ENCODE results near the gene ANKRD29. TPM values are rescaled to one million over a fixed set of nuclear protein-coding genes. Genes with fewer than 3 reads are reported as not detected.

The ANKRD29 gene
- total and polyA plus RNA-seq, 2 donors (not counting 1 experiment from before 2014, with no cell fraction given), result 2.0 to 6.9 TPM

DNA sequence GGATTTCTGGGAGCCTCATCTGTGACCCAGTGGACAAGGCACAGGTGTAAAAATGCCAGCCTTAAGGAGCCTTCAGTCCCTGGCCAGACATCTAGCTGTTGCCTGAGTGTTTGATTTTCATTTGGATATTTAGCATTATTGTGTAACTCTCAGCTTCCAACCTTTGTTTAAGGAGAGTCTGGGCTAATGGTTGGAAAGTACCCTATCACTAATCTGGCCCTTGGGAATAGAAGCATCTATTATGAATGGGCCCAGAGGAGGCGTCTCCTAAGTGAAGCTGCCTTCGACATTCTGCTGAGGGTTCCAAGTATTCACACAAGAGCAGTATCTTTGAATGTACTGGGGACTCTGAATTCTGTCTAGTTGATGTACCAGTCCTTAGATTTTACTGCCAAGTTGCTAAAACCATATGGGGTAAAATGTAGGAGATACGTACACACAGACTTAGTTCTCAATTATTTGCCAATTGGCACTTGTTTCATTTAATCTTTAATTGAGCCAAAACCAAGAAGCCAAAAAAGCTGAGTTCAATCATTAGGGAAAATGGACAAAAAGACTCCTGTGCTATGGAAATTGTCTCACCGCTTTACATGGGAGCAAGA, 7.2 kb upstream of the ANKRD29 start:
- H3K9ac ChIP-seq (ENCODE audit: insufficient read depth, low read length), result no peak overlapping the region
- H3K4me2 ChIP-seq (ENCODE audit: extremely low read depth, insufficient read depth, low read length), result no peak overlapping the region
- H4K20me1 ChIP-seq (ENCODE audit: control insufficient read depth, extremely low read depth, insufficient read depth, low read length), result no peaks in the 10 kb centered on the region
- no peak for DNase-seq (ENCODE audit: low read depth in 2 of 2)
- peaks cover 25% of the 10 kb centered on the region for H3K27me3 ChIP-seq (ENCODE audit: control insufficient read depth, insufficient read depth, low read length)
- no peaks in the 10 kb centered on the region for H3K4me1 ChIP-seq (ENCODE audit: control insufficient read depth, extremely low read depth, insufficient read depth, low read length)
- no peaks in the 10 kb centered on the region for H3K9me3 ChIP-seq (ENCODE audit: control insufficient read depth, insufficient read depth, low read depth, low read length)
- H2AFZ ChIP-seq (ENCODE audit: low read length), result no peak overlapping the region
- TF ChIP-seq EZH2 (IDR thresholded peaks at IDR 0.05; ENCODE audit: low read length, missing control alignments), result no peak
- TF ChIP-seq, protein P1, sequence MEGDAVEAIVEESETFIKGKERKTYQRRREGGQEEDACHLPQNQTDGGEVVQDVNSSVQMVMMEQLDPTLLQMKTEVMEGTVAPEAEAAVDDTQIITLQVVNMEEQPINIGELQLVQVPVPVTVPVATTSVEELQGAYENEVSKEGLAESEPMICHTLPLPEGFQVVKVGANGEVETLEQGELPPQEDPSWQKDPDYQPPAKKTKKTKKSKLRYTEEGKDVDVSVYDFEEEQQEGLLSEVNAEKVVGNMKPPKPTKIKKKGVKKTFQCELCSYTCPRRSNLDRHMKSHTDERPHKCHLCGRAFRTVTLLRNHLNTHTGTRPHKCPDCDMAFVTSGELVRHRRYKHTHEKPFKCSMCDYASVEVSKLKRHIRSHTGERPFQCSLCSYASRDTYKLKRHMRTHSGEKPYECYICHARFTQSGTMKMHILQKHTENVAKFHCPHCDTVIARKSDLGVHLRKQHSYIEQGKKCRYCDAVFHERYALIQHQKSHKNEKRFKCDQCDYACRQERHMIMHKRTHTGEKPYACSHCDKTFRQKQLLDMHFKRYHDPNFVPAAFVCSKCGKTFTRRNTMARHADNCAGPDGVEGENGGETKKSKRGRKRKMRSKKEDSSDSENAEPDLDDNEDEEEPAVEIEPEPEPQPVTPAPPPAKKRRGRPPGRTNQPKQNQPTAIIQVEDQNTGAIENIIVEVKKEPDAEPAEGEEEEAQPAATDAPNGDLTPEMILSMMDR (conservative IDR thresholded peaks at IDR 0.05 in 1 of 2, IDR thresholded peaks at IDR 0.05 in 1 of 2; ENCODE audit: low read depth in 1 of 2, low read length in 2 of 2), result no peak
- H3K4me3 ChIP-seq (replicated peaks in 1 of 4; ENCODE audit: control extremely low read depth in 1 of 4, insufficient read depth in 1 of 4, low read depth in 3 of 4, low read length in 4 of 4), result no peak overlapping the region
- no peak overlapping the region for H3K27ac ChIP-seq (ENCODE audit: insufficient read depth, low read length)
- H3K36me3 ChIP-seq (ENCODE audit: control insufficient read depth, insufficient read depth, low read length), result no peaks in the 10 kb centered on the region
- no peaks in the 10 kb centered on the region for H3K79me2 ChIP-seq (ENCODE audit: control insufficient read depth, insufficient read depth, low read length)

DNA sequence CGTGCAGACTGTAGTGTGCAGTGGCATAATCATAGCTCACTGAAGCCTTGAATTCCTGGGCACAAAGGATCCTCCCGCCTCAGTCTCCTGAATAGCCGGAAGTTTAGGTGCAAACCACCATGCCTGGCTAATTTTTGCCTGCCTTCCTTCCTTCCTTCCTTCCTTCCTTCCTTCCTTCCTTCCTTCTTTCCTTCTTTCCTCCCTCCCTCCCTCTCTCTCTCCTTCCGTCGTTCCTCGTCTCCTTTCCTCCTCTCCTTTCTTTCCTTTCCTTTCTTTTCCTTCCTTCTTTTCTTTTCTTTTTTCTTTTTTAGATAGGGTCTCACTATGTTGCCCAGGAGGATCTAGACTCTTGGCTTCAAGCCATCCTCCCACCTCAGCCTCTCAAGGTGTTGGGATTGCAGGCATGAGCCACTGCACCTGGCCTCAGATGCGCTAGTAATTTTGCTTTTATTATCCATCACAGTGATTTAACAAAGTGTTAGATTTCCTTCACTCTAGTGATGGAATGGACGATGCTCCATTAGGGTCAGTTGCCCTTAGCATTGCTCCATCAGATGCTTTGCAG, 6.6 kb upstream of the ANKRD29 start:
- H3K9me3 ChIP-seq (ENCODE audit: control insufficient read depth, insufficient read depth, low read depth, low read length), result no peaks in the 10 kb centered on the region
- H3K4me2 ChIP-seq (ENCODE audit: extremely low read depth, insufficient read depth, low read length), result no peak overlapping the region
- H3K27ac ChIP-seq (ENCODE audit: insufficient read depth, low read length), result no peak overlapping the region
- no peak for DNase-seq (ENCODE audit: low read depth in 2 of 2)
- peaks cover 25% of the 10 kb centered on the region for H3K27me3 ChIP-seq (ENCODE audit: control insufficient read depth, insufficient read depth, low read length)
- H2AFZ ChIP-seq (ENCODE audit: low read length), result no peak overlapping the region
- H4K20me1 ChIP-seq (ENCODE audit: control insufficient read depth, extremely low read depth, insufficient read depth, low read length), result no peaks in the 10 kb centered on the region
- no peak overlapping the region for H3K4me3 ChIP-seq (replicated peaks in 1 of 4; ENCODE audit: control extremely low read depth in 1 of 4, insufficient read depth in 1 of 4, low read depth in 3 of 4, low read length in 4 of 4)
- no peak for TF ChIP-seq EZH2 (IDR thresholded peaks at IDR 0.05; ENCODE audit: low read length, missing control alignments)
- TF ChIP-seq, protein P1 (conservative IDR thresholded peaks at IDR 0.05 in 1 of 2, IDR thresholded peaks at IDR 0.05 in 1 of 2; ENCODE audit: low read depth in 1 of 2, low read length in 2 of 2), result no peak
- no peaks in the 10 kb centered on the region for H3K4me1 ChIP-seq (ENCODE audit: control insufficient read depth, extremely low read depth, insufficient read depth, low read length)
- no peaks in the 10 kb centered on the region for H3K36me3 ChIP-seq (ENCODE audit: control insufficient read depth, insufficient read depth, low read length)
- H3K79me2 ChIP-seq (ENCODE audit: control insufficient read depth, insufficient read depth, low read length), result no peaks in the 10 kb centered on the region
- no peak overlapping the region for H3K9ac ChIP-seq (ENCODE audit: insufficient read depth, low read length)

DNA sequence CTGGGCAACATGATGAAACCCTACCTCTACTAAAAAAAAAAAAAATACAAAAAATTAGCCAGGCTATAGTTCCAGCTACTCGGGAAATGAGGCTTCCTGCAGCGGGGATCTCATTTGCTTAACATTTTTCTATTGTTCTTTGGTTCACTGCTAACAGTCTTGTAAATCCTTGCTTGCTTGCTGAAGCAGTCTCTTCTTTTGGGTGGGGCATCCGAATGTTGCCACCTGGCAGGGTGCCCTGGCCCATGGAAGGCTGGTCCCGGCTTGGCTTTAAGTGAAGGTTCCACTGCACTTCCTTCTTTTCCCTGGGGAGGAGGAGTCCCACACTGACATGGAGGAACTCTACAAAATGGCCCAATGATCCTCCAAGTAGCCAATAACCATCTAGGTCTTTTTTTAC, 6.0 kb upstream of the ANKRD29 start:
- H3K4me1 ChIP-seq (ENCODE audit: control insufficient read depth, extremely low read depth, insufficient read depth, low read length), result no peaks in the 10 kb centered on the region
- no peak for DNase-seq (ENCODE audit: low read depth in 2 of 2)
- H3K27me3 ChIP-seq (ENCODE audit: control insufficient read depth, insufficient read depth, low read length), result peaks cover 25% of the 10 kb centered on the region
- H3K9ac ChIP-seq (ENCODE audit: insufficient read depth, low read length), result no peak overlapping the region
- no peaks in the 10 kb centered on the region for H3K79me2 ChIP-seq (ENCODE audit: control insufficient read depth, insufficient read depth, low read length)
- H3K27ac ChIP-seq (ENCODE audit: insufficient read depth, low read length), result no peak overlapping the region
- H3K4me3 ChIP-seq (replicated peaks in 1 of 4; ENCODE audit: control extremely low read depth in 1 of 4, insufficient read depth in 1 of 4, low read depth in 3 of 4, low read length in 4 of 4), result no peak overlapping the region
- H3K4me2 ChIP-seq (ENCODE audit: extremely low read depth, insufficient read depth, low read length), result no peak overlapping the region
- no peaks in the 10 kb centered on the region for H4K20me1 ChIP-seq (ENCODE audit: control insufficient read depth, extremely low read depth, insufficient read depth, low read length)
- no peaks in the 10 kb centered on the region for H3K36me3 ChIP-seq (ENCODE audit: control insufficient read depth, insufficient read depth, low read length)
- no peak overlapping the region for H2AFZ ChIP-seq (ENCODE audit: low read length)
- TF ChIP-seq, protein P1 (conservative IDR thresholded peaks at IDR 0.05 in 1 of 2, IDR thresholded peaks at IDR 0.05 in 1 of 2; ENCODE audit: low read depth in 1 of 2, low read length in 2 of 2), result no peak
- no peak for TF ChIP-seq EZH2 (IDR thresholded peaks at IDR 0.05; ENCODE audit: low read length, missing control alignments)
- no peaks in the 10 kb centered on the region for H3K9me3 ChIP-seq (ENCODE audit: control insufficient read depth, insufficient read depth, low read depth, low read length)

Measured in fibroblast of lung (primary cell).